Liver (tissue), 9 donors: Measurements from ENCODE around the gene ATP5F1D. TPM values are rescaled to one million over a fixed set of nuclear protein-coding genes. Genes with fewer than 3 reads are reported as not detected.

ENCODE experiments used
- DNase-seq: peaks from one replicate; pipeline ENCODE4 v3.0.0-alpha.2; 2017; ENCODE audit warnings: low spot score
- H3K27ac ChIP-seq, 2 donors: one replicate each; pipeline ENCODE4 v1.7.0; 2013; ENCODE audit warnings: inconsistent platforms in 2 of 2, low read length in 2 of 2, control low read depth in 1 of 2, low read depth in 1 of 2, mild to moderate bottlenecking in 1 of 2
- H3K27me3 ChIP-seq, 4 donors: one replicate each; pipeline versions ENCODE4 v1.6.1 to v1.7.0; 2013; ENCODE audit warnings: low read length in 3 of 4, inconsistent platforms in 1 of 4, mild to moderate bottlenecking in 1 of 4, moderate library complexity in 1 of 4; ENCODE audit not compliant: control insufficient read depth in 4 of 4, insufficient read depth in 4 of 4
- H3K36me3 ChIP-seq, 4 donors: one replicate each; pipeline versions ENCODE4 v1.6.1 to v1.7.0; 2013; ENCODE audit warnings: low read length in 3 of 4, mild to moderate bottlenecking in 3 of 4, low read depth in 1 of 4, moderate library complexity in 1 of 4; ENCODE audit not compliant: control insufficient read depth in 4 of 4, insufficient read depth in 3 of 4
- H3K4me1 ChIP-seq, 4 donors: one replicate each; pipeline versions ENCODE4 v1.6.1 to v1.7.0; 2013; ENCODE audit warnings: low read length in 3 of 4, mild to moderate bottlenecking in 3 of 4, moderate library complexity in 1 of 4; ENCODE audit not compliant: control insufficient read depth in 4 of 4, insufficient read depth in 4 of 4
- H3K4me3 ChIP-seq, 3 donors: one replicate each; pipeline versions ENCODE4 v1.6.1 to v1.7.0; 2013; ENCODE audit warnings: low read length in 3 of 3, control low read depth in 1 of 3, low read depth in 1 of 3, mild to moderate bottlenecking in 1 of 3
- H3K9ac ChIP-seq, 2 donors: one replicate each; pipeline ENCODE4 v1.7.0; 2013; ENCODE audit warnings: low read length in 2 of 2, mild to moderate bottlenecking in 2 of 2, moderate library complexity in 2 of 2, control low read depth in 1 of 2, low read depth in 1 of 2
- H3K9me3 ChIP-seq, 4 donors: one replicate each; pipeline versions ENCODE4 v1.6.1 to v1.7.0; 2013; ENCODE audit warnings: low read length in 3 of 4; ENCODE audit not compliant: control insufficient read depth in 4 of 4
- EGR1 ChIP-seq, 2 donors: IDR thresholded peaks; 2 replicates each; pipeline ENCODE4 v1.6.1; 2016 to 2018; ENCODE audit warnings: antibody characterized with exemption in 2 of 2, low read depth in 2 of 2
- FOXA2 ChIP-seq: IDR thresholded peaks from 2 replicates; pipeline ENCODE4 v1.6.1; 2016; ENCODE audit warnings: antibody characterized with exemption
- GABPA ChIP-seq, 2 donors: IDR thresholded peaks in 1 of 2; conservative IDR thresholded peaks in 1 of 2; 2 replicates each; pipeline ENCODE4 v1.6.1; 2016; ENCODE audit warnings: antibody characterized with exemption in 2 of 2, mild to moderate bottlenecking in 1 of 2, moderate library complexity in 1 of 2
- HNF4A ChIP-seq, 2 donors: conservative IDR thresholded peaks; 2 replicates each; pipeline ENCODE4 v1.6.1; 2016; ENCODE audit warnings: antibody characterized with exemption in 2 of 2, mild to moderate bottlenecking in 2 of 2
- HNF4G ChIP-seq: IDR thresholded peaks from 2 replicates; pipeline ENCODE4 v1.6.1; 2016; ENCODE audit warnings: antibody characterized with exemption
- NR2F2 ChIP-seq: IDR thresholded peaks from 2 replicates; pipeline ENCODE4 v1.6.1; 2016; ENCODE audit warnings: antibody characterized with exemption
- RAD21 ChIP-seq, 2 donors: IDR thresholded peaks; 2 replicates each; pipeline ENCODE4 v1.6.1; 2016; ENCODE audit warnings: antibody characterized with exemption in 2 of 2, mild to moderate bottlenecking in 2 of 2
- REST ChIP-seq: IDR thresholded peaks from 2 replicates; pipeline ENCODE4 v1.6.1; 2016; ENCODE audit warnings: antibody characterized with exemption, mild to moderate bottlenecking
- RXRA ChIP-seq, 2 donors: IDR thresholded peaks; 2 replicates each; pipeline ENCODE4 v1.6.1; 2017 to 2018; ENCODE audit warnings: antibody characterized with exemption in 2 of 2, mild to moderate bottlenecking in 1 of 2
- SP1 ChIP-seq: IDR thresholded peaks from 2 replicates; pipeline ENCODE4 v1.6.1; 2018; ENCODE audit warnings: antibody characterized with exemption, mild to moderate bottlenecking
- TAF1 ChIP-seq: conservative IDR thresholded peaks from 2 replicates; pipeline ENCODE4 v1.6.1; 2016; ENCODE audit warnings: antibody characterized with exemption, mild to moderate bottlenecking
- YY1 ChIP-seq: IDR thresholded peaks from 2 replicates; pipeline ENCODE4 v1.6.1; 2016; ENCODE audit warnings: antibody characterized with exemption, mild to moderate bottlenecking
- ZBTB33 ChIP-seq: IDR thresholded peaks from 2 replicates; pipeline ENCODE4 v1.6.1; 2016; ENCODE audit warnings: antibody characterized with exemption
- WGBS: extraction: QIAGEN DNeasy Blood & Tissue Kit; methylation state at CpG from one replicate; pipeline ENCODE4 v1.1.7; 2013; 5-methylcytosine and 5-hydroxymethylcytosine counted together
- polyA plus RNA-seq, 2 donors: library from polyadenylated mRNA; stranded (reverse) in 1 of 2; unstranded in 1 of 2; fragments of 200-250 nt in 1 of 2; fragments of >200 nt in 1 of 2; fragmentation: Nextera tagmentation in 1 of 2; extraction: Ambion mirVana in 1 of 2; gene quantifications; one replicate each; pipeline versions ENCODE4 v1.2.1 to v1.2.3, GENCODE V29; 2013 to 2015
- total RNA-seq, 2 donors: library from RNA; depleted of rRNA; stranded (reverse); fragments of >200 nt; gene quantifications; one replicate each; pipeline ENCODE4 v1.2.3, GENCODE V29; 2014
- TF ChIP-seq, protein P1 (sequence below): IDR thresholded peaks from 2 replicates; pipeline ENCODE4 v1.6.1; 2016; ENCODE audit warnings: antibody characterized with exemption
- TF ChIP-seq, protein P2 (sequence below): fragments of 150-350 bp; IDR thresholded peaks from 2 replicates; pipeline ENCODE4 v1.5.1; 2017; ENCODE audit warnings: improper control_type of control experiment, low read depth, low read length; ENCODE audit not compliant: missing input control
- TF ChIP-seq, protein P3 (sequence below): IDR thresholded peaks from 2 replicates; pipeline ENCODE4 v1.6.1; 2016; ENCODE audit warnings: antibody characterized with exemption
- donor health status: healthy.
- donor health status: healthy.
- donor health status: healthy.
- donor health status: healthy.
- donor health status: healthy.

ATP5F1D gene
- total and polyA plus RNA-seq, 4 donors, result 20.2 to 315 (median 145) TPM

- peaks cover 31 to 85% (median 62%) of the 10 kb centered on the region in 4 donors for H3K4me1 ChIP-seq
- no peak for DNase-seq
- TF ChIP-seq HNF4A (conservative IDR thresholded peaks at IDR 0.05), result no peak
- TF ChIP-seq, protein P1, sequence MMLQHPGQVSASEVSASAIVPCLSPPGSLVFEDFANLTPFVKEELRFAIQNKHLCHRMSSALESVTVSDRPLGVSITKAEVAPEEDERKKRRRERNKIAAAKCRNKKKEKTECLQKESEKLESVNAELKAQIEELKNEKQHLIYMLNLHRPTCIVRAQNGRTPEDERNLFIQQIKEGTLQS, result no peak
- H3K9ac ChIP-seq, result no peak overlapping the region
- peaks cover 19 to 30% (median 21%) of the 10 kb centered on the region in 4 donors for H3K36me3 ChIP-seq
- H3K9me3 ChIP-seq, result no peaks in the 10 kb centered on the region
- H3K4me3 ChIP-seq, result no peak overlapping the region
- no peaks in the 10 kb centered on the region for H3K27me3 ChIP-seq
- WGBS, result 71% methylated on average over 23 of the region's 23 CpGs
- peak overlapping the region; percentile 28 to 50 for H3K27ac ChIP-seq
Measured at GRCh38 chr19:1257475-1258162, 16.1 kb downstream of the ATP5F1D start.

DNA sequence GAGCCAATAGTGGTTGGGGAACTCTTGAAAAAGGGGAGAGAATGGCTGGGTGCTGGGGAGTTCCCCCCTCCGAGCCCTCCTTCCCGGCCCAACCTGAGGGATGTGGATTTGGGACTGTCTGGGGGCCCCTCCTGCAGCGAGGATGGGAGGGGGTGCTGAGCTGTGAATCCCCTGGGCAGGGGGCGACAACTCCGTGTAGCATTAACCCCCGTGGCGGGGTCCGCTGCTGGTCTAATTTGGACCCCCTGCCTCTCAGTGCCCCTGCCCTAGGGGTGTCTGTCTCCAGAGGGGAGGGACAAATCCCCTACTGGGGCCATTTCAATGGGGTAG, 16.6 kb downstream of the ATP5F1D start:
- no peaks in the 10 kb centered on the region for H3K27me3 ChIP-seq
- H3K36me3 ChIP-seq, result peaks cover 19 to 30% (median 21%) of the 10 kb centered on the region in 4 donors
- H3K9ac ChIP-seq, result no peak overlapping the region
- H3K4me1 ChIP-seq, result peaks cover 34 to 85% (median 64%) of the 10 kb centered on the region in 4 donors
- H3K9me3 ChIP-seq, result no peaks in the 10 kb centered on the region
- no peak overlapping the region for H3K4me3 ChIP-seq
- peak overlapping the region; percentile 28 to 56 for H3K27ac ChIP-seq
- no peak for DNase-seq
- WGBS, result 84% methylated on average over 8 of the region's 8 CpGs
- TF ChIP-seq FOXA2, result no peak
- TF ChIP-seq, protein P1, result no peak
- TF ChIP-seq HNF4A (conservative IDR thresholded peaks at IDR 0.05), result no peak
- TF ChIP-seq, protein P2, sequence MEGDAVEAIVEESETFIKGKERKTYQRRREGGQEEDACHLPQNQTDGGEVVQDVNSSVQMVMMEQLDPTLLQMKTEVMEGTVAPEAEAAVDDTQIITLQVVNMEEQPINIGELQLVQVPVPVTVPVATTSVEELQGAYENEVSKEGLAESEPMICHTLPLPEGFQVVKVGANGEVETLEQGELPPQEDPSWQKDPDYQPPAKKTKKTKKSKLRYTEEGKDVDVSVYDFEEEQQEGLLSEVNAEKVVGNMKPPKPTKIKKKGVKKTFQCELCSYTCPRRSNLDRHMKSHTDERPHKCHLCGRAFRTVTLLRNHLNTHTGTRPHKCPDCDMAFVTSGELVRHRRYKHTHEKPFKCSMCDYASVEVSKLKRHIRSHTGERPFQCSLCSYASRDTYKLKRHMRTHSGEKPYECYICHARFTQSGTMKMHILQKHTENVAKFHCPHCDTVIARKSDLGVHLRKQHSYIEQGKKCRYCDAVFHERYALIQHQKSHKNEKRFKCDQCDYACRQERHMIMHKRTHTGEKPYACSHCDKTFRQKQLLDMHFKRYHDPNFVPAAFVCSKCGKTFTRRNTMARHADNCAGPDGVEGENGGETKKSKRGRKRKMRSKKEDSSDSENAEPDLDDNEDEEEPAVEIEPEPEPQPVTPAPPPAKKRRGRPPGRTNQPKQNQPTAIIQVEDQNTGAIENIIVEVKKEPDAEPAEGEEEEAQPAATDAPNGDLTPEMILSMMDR, result no peak
- TF ChIP-seq TAF1, result no peak
- no peak for TF ChIP-seq NR2F2
- TF ChIP-seq EGR1 (IDR thresholded peaks at IDR 0.05; ENCODE audit: low read depth in 2 of 2), result no peak
- no peak for TF ChIP-seq HNF4G
- TF ChIP-seq RAD21 (IDR thresholded peaks at IDR 0.05), result no peak
- no peak for TF ChIP-seq GABPA (IDR thresholded peaks at IDR 0.05 in 1 of 2, conservative IDR thresholded peaks at IDR 0.05 in 1 of 2)
- TF ChIP-seq YY1, result no peak
- no peak for TF ChIP-seq SP1
- TF ChIP-seq RXRA (IDR thresholded peaks at IDR 0.05), result no peak
- no peak for TF ChIP-seq ZBTB33
- TF ChIP-seq, protein P3, sequence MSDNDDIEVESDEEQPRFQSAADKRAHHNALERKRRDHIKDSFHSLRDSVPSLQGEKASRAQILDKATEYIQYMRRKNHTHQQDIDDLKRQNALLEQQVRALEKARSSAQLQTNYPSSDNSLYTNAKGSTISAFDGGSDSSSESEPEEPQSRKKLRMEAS, result no peak
- no peak for TF ChIP-seq REST
